Measurements from ENCODE around the gene POU2F1.

DNA sequence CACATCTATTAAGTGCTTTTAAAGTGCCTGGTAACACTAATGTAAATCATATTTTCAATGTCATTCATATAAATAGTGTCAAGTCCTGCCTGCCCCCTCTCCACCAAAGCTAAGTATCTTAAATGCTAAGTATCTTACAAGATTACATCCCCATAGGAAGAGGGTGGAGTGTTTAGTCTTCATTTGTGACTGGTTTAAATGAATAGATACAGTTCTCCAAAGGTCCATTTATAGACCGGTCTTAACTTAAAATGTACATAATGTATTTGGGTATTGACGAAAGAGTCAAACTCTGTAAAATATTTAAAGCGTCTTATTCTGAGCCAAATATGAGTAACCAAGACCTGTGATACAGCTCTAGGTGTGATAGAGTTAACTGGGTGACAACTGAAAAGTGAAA, 60.2 kb downstream of the POU2F1 start:
- no peak for TF ChIP-seq TARDBP (IDR thresholded peaks at IDR 0.05)
- no peak for TF ChIP-seq SUZ12 (IDR thresholded peaks at IDR 0.05)
- no peak for TF ChIP-seq ELF4 (IDR thresholded peaks at IDR 0.05)
- TF ChIP-seq FOXK2 (IDR thresholded peaks at IDR 0.05), result no peak
- no peak for TF ChIP-seq FOXA1 (IDR thresholded peaks at IDR 0.05)
- TF ChIP-seq, protein P1, sequence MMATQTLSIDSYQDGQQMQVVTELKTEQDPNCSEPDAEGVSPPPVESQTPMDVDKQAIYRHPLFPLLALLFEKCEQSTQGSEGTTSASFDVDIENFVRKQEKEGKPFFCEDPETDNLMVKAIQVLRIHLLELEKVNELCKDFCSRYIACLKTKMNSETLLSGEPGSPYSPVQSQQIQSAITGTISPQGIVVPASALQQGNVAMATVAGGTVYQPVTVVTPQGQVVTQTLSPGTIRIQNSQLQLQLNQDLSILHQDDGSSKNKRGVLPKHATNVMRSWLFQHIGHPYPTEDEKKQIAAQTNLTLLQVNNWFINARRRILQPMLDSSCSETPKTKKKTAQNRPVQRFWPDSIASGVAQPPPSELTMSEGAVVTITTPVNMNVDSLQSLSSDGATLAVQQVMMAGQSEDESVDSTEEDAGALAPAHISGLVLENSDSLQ (IDR thresholded peaks at IDR 0.05), result no peak
- no peak for TF ChIP-seq SP1 (IDR thresholded peaks at IDR 0.05)
- TF ChIP-seq FOXM1 (IDR thresholded peaks at IDR 0.05; ENCODE audit: borderline replicate concordance), result no peak
- TF ChIP-seq CTBP1 (IDR thresholded peaks at IDR 0.05; ENCODE audit: borderline replicate concordance), result no peak
- no peak for TF ChIP-seq L3MBTL2 (conservative IDR thresholded peaks at IDR 0.05)
- TF ChIP-seq BHLHE40 (IDR thresholded peaks at IDR 0.05; ENCODE audit: borderline replicate concordance), result no peak
- no peak for TF ChIP-seq NFRKB (IDR thresholded peaks at IDR 0.05)
- TF ChIP-seq HDGF (IDR thresholded peaks at IDR 0.05; ENCODE audit: borderline replicate concordance), result no peak
- no peak for TF ChIP-seq LEF1 (IDR thresholded peaks at IDR 0.05; ENCODE audit: borderline replicate concordance)

Data from HEK293T (cell line).